Muscle of back (tissue), 11 donors: ENCODE data around the gene INPP4A. TPM values are rescaled to one million over a fixed set of nuclear protein-coding genes. Genes with fewer than 3 reads are reported as not detected.

Source experiments
- DNase-seq, 3 donors: peaks; one replicate each; pipeline versions ENCODE4 v3.0.0 to v3.0.0-alpha.2; 2013
- polyA plus RNA-seq, 10 donors: library from polyadenylated mRNA; unstranded; fragments of 120-200 nt; gene quantifications; one replicate each; pipeline ENCODE4 v1.2.1, GENCODE V29; 2013; ENCODE audit not compliant: insufficient read length in 10 of 10

INPP4A gene
- polyA plus RNA-seq, 10 donors: 9.9 to 15.7 (median 14.0) TPM

- DNase-seq: no peak
Observed at GRCh38 chr2:98539056-98539735, 94.5 kb downstream of the INPP4A start.

DNA sequence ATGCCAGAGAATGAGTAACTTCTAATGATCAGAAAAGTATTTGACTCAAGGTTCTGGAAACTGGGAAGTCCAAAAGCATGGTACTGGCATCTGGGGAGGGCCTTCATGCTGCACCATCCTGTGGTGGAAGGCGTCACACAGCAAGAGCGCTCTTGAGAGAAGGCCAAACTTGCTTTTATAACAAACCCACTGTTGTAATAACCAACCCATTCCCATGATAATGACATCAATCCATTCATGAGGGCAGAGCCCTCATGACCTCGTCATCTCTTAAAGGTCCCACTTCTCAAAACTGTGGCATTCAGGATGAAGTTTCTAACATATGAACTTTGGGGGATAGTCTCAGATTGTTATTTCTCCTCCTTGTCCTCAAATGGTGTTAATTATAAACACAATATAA, 95.9 kb downstream of the INPP4A start:
- DNase-seq: no peak

DNA sequence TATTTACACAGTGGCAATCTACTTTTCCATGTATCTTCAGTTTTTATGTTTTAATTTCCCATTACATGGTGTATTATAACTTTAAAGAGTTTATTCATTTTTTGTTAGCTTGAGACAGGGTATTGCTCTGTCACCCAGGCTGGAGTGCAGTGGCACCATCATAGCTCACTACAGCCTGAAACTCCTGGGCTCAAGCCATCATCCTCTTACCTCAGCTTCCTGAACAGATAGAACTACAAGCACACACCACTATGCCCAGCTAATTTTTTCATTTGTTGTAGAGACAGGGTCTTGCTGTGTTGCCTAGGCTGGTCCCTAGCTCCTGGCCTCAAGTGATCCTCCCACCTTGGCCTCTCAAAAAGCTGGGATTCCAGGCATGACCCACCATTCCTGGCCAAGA, 96.8 kb downstream of the INPP4A start:
- DNase-seq: no peak

- DNase-seq: peak in 1 of 3 donors; percentile 18
Observed at GRCh38 chr2:98541906-98542305, 97.2 kb downstream of the INPP4A start.

DNA sequence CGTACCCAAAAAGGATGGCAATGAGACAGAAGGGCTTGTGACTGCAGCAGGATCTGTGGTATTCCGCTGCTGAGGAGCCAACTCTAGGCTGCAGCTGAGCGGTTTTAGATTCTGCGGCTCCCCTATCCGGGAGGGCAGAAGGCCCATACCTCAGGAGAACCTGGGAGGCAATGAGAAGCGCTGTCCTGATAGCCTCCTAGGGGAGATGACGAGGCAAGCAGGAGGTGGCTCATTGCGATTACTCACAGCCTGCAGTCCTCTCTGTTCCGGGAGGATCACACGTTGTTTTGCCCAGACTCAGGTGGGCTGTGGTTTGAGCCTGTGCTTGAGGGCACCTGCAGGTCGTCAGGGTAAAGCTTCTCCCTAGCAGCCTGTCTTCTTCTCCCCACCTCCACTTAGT, 98.6 kb downstream of the INPP4A start:
- DNase-seq: no peak

DNA sequence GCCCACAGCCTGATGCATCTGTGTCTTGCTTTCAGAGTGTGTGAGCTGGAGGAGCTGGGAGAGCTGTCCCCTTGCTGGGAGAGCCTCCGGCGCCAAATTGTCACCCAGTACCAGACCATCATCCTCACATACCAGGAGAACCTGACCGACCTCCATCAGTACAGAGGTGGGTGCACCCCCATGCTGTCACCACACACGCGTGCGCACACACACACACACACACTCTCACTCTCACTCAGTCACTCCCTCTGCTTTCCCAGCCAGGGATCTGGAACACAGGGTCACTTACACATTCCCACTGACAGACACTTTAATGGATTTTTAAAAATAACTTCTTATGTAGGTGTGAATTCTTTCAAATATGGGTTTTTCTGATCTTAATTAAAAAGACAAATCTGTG, 99.2 kb downstream of the INPP4A start:
- DNase-seq: no peak

DNA sequence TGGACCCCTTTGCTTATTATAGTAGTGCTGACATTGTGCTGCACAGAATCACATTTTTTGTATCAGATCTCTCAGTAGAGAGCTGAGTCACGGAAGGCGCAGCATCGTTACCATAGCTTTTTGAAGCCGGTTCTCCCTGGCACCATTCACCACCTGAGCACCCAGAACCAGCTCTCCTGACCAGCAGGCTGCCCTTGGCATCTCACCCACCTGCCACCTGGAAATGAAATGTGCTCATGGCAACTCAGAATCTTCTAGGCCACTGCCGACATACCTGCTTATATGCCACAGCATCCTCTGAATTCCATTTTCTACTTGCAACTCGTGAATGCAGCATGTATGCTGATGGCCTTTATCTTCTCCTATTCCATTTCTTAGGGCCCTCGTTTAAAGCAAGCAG, 100.9 kb downstream of the INPP4A start:
- no peak for DNase-seq

DNA sequence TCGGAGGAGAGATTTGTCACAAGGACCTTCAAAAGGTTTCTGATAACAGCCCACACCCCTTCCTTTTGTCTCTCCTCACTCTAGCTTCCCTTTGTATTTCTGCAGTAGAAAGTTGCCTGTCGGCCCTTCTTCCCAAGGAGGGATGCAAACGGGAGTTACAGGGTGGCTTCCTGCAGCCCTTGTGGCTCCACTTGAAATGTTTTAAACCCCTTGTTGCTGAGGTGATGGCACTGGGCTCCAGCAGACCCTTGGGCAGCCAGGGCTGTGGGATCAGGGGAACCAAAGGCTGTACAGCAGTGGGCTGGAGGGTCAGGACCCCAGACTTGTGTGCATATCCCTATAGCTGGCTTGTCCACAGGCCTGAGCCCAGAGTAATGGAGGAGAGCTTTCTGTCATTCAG, 101.5 kb downstream of the INPP4A start:
- no peak for DNase-seq

DNA sequence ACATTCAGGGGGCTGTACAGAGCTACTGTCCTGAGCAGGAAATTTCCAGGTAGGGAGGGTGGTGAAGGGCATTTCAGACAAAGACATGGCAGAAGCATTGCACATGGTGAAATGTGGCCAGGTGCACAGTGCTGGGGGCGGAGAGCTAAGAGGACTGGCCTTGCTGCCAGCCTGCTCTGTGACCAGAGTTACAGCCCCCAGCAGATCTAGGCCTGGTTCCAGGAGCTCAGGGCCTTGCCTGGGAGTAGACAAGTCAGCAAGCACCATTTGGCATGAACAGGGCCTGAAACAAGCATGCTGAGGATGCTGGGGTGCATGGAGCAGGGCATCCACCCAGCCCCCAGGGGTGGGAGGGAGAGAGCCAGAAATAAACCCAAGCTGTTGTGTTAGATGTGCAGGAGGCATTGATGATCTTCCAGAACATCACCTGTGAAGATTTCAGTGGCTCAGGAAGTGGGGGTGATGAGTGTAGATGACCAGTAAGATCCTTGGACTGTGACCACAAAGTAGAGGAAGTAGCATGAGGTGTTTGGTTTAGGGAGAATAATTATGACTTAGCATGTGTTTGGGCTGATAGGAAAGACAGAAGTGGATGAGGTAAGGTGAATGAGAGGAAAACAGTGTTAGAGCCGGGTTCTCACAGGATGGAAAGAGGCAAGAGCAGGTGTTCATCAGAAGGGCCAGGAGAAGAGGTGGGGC, 102.6 kb downstream of the INPP4A start:
- no peak for DNase-seq

GRCh38 chr2:98548920-98549818, 104.5 kb downstream of the INPP4A start:
- DNase-seq: no peak

DNA sequence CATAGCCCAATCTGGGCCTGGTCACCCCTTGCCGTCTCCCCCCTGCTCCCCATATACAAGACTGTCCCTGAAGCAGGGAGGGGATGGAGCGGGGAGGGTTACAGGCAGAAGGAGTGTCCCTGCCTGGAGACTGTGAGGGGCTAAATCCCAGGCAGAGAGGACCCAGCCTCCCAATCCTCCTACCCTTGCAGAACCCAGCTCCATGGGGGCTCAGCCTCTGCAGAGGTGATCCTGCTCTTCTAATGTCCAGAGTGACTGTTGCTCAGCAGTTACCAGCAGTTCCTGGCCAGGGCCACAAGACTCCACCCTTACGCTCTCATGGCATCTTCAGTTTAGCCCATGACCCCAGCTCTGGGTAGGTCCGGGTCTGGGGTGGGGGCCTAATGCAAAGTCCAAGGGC, 105.5 kb downstream of the INPP4A start:
- DNase-seq: no peak

DNA sequence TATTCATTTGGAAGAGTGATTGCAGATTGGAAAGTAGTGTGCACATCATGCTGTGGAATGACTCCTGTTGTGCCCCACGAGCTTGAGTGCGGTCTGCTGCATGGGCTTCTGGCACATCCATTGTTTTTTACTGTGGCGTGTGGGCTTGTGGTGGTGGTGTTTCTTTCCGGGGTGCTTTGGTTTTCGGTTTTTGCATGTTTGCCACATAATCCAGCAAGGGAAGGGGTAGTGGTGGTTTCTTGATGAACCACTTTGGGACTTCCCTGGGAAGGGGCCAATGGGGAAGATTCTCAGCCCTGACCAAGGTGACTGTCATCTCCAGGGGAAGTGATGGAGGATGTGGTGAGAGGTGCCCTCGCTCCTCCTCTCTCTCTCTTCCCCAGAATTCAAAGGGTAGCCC, 106.7 kb downstream of the INPP4A start:
- no peak for DNase-seq

GRCh38 chr2:98552499-98553179, 108.0 kb downstream of the INPP4A start:
- peak in 1 of 3 donors; percentile 27 for DNase-seq

DNA sequence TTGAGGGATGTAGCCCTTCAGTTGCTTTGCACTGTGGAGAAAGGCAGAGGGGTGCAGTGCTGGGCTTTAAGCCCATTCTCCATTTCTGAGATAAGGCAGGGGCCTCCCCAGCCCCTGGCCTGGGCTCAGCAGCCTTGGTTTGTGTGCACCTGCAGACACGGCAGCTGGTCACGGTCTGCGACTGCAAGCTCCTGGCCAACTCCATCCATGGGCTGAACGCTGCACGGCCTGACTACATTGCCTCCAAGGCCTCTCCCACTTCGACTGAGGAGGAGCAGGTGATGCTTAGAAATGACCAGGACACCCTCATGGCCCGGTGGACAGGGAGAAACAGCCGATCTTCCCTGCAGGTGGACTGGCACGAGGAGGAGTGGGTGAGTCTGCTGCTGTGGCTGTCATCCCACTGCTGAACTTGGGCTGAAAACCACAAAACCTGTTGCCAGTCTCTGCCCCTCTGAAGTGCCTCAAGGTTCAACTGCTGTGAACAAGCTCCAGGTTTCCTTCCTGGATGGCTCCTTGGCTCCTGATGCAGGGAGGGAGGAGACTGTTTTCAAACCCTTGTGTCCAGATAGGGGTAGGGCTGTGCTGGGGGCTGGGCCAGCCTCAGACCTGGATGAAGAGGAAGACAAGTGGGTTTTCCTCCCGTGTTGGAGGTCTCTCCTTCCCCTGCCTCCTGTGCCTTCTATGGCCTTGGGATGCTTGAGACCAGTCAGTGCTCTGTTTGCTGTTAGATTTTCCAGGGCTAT, 109.6 kb downstream of the INPP4A start:
- no peak for DNase-seq

GRCh38 chr2:98555696-98556095, 111.0 kb downstream of the INPP4A start:
- DNase-seq: no peak

DNA sequence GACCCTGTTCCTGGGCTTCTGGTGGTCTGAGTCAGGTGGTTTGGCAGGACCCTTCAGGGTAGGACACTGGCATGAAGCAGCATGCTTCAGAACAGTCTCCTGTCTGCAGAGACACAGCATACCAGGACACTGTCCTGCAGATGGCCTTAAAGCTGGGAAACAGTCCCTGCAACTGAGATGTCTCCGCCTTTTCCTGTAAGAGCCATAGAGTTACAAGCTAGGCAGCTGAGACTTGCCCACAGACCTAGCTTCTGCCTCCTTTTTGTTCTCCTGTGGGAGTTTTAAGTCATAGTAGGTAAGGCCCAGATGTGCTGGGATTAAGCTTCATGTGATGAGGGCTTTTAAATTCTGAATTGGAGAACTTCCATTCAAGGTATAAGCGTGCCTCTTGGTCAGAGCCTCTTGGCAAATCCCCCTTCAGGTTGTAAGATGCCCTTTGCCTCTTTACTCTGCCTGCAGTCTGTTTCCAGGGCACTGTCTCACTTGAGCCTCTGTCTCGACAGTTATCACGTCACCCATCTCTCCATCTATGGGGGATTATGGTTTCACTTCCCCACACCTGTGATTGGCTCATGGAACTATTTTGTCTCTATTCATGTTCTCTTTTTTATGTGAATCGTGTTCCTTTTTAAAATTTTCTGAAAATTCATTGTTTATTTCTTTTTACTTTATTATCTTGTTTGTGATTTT, 111.8 kb downstream of the INPP4A start:
- DNase-seq: no peak

DNA sequence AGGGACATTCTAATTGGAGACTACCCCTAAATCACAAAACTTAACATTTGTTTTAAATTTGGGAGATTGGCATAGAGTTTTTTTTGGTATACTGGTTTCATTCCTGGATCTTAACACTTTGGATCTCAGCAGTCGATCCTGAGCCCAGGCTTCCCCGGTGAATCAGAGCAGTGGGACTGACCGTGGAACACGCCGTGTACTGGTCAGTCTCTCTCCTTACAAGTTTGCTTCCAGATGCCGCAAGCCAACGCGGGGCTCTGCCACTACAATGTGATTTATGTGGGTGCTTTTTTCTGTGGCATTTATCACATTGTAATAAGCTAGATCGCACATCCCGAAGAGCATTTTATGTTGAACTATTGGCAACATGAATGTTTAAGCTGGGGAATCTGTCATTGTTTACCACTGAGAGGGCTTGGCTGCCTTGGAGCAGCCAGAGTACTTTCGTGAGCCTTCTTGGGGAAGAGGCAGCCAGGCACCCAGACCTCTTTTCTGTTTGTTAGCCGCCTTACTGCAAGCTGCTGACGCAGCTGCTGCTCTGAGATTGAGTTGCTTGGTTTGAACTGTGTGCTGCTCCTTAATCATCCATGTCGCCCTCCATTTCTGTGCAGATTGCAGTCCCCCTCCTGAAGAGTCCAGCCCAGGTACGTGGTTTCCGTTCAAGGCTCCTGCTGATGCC, 114.3 kb downstream of the INPP4A start:
- no peak for DNase-seq

GRCh38 chr2:98559581-98559980, 114.9 kb downstream of the INPP4A start:
- DNase-seq: no peak

GRCh38 chr2:98560256-98560771, 115.7 kb downstream of the INPP4A start:
- DNase-seq: peak in 1 of 3 donors; percentile 35

DNA sequence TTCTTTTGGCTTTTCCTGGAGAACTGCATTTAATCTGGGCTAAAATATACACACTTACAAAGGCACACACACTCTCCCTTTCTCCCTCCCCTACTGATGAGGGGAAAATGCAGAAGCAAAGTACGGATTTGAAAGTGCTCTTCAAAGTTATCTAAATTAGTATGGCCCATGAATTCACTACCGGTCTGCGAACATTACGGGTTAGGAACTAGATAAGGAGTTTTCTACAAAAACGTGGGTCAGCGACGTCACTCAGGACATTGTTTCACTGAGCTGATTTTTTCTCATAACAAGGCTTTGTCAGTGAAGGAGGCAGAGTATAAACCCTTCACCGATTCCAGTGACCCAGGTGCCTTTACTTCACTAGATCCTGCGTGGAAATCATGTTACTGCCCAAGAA, 116.4 kb downstream of the INPP4A start:
- DNase-seq: no peak
